CMK (cell line): ENCODE data around the gene CYP17A1.
"Not testable (repeated sequence)": the region's sequence is repeated elsewhere in the genome, so short reads cannot be mapped to it uniquely, and the experiment has no call there.

Source experiments
- DNase-seq: peaks from one replicate; pipeline ENCODE4 v3.0.0-alpha.2; 2010; ENCODE audit warnings: low read depth

The CYP17A1 gene

DNA sequence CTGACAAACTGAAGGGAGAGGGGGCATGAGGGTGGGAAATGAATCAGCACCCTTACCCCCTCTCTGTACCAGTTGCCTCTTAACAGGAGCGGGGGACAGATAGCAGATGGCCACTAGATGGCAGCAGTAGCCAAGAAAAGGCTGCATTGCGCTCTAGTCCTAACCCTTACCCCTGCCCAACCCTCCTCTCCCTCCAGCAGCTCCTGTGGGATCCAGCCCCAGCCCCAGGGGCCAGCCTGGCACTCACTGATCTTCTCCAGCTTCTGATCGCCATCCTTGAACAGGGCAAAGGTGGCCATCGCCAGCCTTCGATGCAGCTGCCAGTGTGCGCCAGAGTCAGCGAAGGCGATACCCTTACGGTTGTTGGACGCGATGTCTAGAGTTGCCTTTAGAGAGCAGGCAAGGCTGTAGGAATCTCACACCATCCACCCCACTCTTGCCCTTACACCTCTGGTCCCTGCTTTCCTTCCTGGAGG, 2.2 kb downstream of the CYP17A1 start:
- peak; percentile 77 for DNase-seq

DNA sequence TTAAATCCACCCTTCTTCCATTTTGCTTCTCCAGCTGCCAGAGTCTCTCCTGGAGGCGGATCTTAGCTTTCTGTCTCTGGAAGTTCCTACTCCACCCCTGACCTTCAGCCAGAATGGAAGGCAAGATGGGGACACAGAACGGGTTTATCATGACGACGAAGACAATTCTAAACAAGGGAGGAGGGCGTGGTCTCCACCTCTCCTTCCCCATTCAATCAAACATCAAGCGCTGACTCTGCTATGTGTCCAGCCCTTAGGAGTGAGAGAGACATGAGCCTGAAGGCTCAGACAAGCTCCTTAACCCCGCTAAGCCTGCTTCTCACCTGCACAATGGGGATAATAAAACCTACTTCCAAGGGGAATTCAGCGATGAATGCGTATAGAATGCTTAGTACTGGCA, 3.1 kb downstream of the CYP17A1 start:
- DNase-seq: no peak

GRCh38 chr10:102832987-102833386, 4.2 kb downstream of the CYP17A1 start:
- no peak for DNase-seq

GRCh38 chr10:102832248-102832647, 5.0 kb downstream of the CYP17A1 start:
- no peak for DNase-seq

- DNase-seq: no peak
Measured at GRCh38 chr10:102831322-102832071, 5.7 kb downstream of the CYP17A1 start.

DNA sequence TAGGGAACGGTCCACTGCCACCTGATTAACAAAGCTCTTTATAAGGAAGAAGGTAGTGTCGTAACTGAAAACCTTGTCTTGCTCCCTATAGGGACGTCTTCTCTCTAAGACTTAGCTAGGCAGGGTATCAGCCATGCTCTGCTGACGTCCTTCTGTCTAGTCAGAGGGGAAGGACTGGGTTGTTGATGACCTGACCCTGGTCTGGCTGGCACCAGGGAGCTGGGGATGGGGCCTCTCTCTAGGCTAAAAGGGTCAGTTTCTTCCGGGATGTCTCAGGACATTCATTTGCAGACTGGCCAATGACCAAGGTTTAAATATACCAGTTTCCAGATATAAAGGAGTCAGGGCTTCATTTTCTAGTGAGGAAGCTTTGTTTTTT, 9.6 kb downstream of the CYP17A1 start:
- DNase-seq: no peak

DNA sequence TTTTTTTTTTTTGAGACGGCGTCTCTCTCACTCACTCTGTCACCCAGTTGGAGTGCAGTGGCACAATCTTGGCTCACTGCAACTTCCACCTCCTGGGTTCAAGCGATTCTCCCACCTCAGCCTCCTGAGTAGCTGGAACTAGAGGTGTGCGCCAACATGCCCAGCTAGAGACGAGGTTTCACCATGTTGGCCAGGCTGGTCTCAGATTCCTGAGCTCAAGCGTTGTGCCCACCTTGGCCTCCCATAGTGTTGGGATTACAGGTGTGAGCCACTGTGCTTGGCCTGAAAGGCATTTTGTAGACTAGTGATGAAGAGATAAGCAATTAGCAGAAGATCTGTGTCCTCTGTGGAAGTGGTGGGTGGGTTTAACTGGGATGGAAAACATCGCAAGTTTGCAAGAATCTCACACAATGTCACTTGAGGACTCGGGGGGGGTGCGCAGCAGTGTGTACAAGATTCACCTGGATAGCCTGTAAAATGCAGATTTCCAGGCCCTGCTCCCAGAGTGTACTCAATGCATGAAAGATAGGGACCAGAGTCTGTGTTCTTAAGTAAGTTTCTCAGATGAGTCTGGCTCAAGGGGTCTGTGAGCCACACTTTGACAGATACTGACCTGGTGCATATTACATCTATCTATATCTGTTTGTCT, 10.9 kb downstream of the CYP17A1 start:
- no peak for DNase-seq

GRCh38 chr10:102824664-102825063, 12.5 kb downstream of the CYP17A1 start:
- DNase-seq: no peak

GRCh38 chr10:102822222-102822621, 15.0 kb downstream of the CYP17A1 start:
- no peak for DNase-seq

DNA sequence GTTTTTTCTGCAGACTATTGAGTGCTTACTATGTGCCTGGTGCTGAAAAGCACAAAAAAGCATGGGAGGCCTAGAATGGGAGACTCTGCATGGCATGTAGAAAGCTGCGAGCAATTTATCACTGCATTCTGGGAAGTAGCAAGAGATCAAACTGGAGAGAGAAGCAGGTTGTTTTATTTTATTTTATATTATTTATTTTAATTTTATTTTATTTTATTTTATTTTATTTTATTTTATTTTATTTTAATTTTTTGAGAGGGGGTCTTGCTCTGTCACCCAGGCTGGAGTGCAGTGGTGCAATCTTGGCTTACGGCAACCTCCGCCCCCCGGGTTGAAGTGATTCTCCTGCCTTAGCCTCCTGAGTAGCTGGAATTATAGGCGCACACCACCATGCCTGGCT, 17.2 kb downstream of the CYP17A1 start:
- not testable (repeated sequence) for DNase-seq

- no peak for DNase-seq
Measured at GRCh38 chr10:102819054-102819453, 18.2 kb downstream of the CYP17A1 start.

- no peak for DNase-seq
Measured at GRCh38 chr10:102817175-102817574, 20.0 kb downstream of the CYP17A1 start.

DNA sequence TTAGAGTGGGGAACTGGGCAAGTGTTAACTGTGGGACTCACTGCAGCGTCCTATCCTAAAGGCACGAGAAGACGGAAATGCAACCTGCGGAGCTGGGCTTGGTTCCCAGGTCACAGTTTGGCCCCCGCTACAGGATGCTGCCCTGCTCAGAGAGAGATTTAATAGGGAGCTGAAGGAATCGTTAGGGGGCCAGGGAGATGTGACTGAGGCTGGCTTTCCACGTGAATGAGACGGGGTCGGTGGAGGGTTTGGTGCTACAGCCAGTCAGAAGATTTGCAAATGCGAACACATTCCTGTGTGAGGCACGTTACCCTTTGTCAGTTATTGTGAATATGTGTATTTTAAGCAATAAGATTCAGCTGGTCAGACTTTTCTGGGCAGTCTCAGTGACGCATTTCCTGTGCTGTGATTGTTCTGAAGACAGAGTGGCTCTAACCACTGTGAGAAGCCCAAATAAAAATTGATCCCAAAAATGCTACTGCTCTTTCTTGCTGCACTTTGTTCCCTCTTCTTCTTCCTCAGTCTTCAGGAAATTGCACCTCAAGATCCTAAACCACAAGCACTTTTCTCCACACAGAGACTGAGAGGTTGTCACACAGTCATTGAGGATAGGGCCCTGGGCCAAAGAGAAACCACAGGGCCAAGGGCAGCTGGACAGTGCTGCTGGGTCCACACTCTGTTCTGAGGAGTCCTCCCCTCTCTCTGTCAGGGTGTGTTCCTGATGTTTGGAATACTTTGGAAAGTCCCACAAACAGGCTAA, 21.2 kb downstream of the CYP17A1 start:
- DNase-seq: no peak

- DNase-seq: no peak
Measured at GRCh38 chr10:102814873-102815661, 22.1 kb downstream of the CYP17A1 start.

DNA sequence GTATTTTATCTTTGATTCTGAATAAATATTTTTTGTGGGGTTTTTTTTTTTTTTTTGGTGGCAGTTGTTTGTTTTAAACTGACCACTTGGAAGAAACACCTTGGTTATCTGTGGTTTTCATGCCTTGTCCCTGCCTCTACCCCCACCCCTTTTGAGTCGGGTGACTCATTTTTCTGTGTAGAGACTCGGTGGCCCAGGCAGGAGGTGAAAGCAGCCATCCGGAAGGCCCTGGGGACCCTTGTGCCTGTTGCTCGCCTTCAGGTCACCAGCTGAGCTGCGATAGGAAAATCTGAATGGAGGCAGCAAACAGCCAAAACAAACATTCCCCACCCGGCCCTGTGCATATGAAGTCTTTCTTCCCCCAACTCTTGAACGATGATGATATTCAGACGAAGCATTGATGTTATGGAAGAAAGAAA, 22.8 kb downstream of the CYP17A1 start:
- DNase-seq: no peak

GRCh38 chr10:102813734-102814452, 23.3 kb downstream of the CYP17A1 start:
- no peak for DNase-seq

DNA sequence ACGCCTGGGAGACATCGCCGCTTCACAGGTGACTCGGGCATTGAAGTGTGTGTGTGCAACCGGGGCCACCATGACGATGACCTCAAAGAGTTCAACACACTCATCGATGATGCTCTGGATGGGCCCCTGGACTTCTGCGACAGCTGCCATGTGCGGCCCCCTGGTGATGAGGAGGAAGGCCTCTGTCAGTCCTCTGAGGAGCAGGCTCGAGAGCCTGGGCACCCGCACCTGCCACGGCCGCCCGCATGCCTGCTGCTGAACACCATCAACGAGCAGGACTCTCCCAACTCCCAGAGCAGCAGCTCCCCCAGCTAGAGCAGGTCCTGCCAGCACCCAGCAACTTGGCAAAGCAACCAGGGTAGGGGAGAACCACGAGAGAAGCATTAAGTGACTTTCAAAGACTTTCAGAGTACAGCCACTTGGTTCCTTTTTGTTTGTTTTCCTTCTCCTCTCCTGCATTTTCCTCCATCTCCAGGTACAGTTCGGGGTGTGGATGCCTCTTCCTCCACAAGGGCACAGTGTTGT, 24.1 kb downstream of the CYP17A1 start:
- no peak for DNase-seq

DNA sequence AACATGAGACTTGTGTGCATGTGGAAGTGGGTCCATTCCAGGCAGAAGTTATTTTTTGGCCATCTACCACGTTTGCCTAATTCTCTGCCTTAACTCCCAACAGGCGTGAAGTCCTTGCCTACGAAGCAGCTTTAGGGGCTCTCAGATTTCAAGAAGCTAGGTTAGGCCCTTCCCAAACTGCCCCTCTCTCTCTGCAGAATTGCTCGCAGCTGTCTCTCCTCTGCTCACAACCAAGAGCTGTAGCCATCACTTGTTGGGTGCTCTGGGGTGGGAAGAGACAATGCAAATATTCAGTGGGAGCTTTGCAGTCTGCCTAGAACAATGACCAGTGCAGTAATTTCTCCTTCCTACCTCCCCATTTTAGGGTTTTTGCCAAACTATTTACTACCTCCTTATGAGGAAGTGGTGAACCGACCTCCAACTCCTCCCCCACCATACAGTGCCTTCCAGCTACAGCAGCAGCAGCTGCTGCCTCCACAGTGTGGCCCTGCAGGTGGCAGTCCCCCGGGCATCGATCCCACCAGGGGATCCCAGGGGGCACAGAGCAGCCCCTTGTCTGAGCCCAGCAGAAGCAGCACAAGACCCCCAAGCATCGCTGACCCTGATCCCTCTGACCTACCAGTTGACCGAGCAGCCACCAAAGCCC, 24.9 kb downstream of the CYP17A1 start:
- DNase-seq: no peak

DNA sequence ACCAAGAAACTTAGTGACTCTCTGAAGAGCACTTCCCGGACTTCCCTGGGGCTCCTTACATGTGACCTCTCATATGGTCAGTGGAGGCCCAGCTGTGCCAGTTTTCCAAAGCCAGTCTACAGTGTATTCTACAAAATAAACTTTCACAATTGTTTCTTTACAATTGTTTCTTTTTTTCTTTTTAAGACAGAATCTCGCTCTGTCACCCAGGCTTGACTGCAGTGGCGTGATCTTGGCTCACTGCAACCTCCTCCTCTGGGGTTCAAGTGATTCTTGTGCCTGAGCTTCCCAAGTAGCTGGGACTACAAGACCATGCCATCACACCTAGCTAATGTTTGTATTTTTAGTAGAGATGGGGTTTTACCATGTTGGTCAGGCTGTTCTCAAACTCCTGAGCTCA, 25.9 kb downstream of the CYP17A1 start:
- DNase-seq: no peak

GRCh38 chr10:102808380-102808779, 28.8 kb downstream of the CYP17A1 start:
- no peak for DNase-seq
